CD4-positive, alpha-beta T cell treated with Interleukin-17A for 1 hour (primary cell): Measurements from ENCODE around the gene TRABD2B.

ENCODE experiments used
- DNase-seq: peaks from one replicate; pipeline ENCODE4 v3.0.0-alpha.2; 2020

The TRABD2B gene

GRCh38 chr1:47871799-47872353 lies 125.3 kb downstream of the TRABD2B start:
- DNase-seq: no peak

GRCh38 chr1:47870946-47871676 lies 126.1 kb downstream of the TRABD2B start:
- DNase-seq: no peak

- DNase-seq: no peak
These were observed 126.7 kb downstream of the TRABD2B start for GRCh38 chr1:47870480-47870879.

GRCh38 chr1:47868348-47868676 lies 128.9 kb downstream of the TRABD2B start:
- DNase-seq: no peak

GRCh38 chr1:47867438-47868347 lies 129.5 kb downstream of the TRABD2B start:
- DNase-seq: no peak

- no peak for DNase-seq
These were observed 130.4 kb downstream of the TRABD2B start for GRCh38 chr1:47866601-47867437.

- DNase-seq: no peak
These were observed 131.2 kb downstream of the TRABD2B start for GRCh38 chr1:47865881-47866535.

GRCh38 chr1:47859092-47859743 lies 138.0 kb downstream of the TRABD2B start:
- DNase-seq: no peak

GRCh38 chr1:47856996-47857395 lies 140.2 kb downstream of the TRABD2B start:
- DNase-seq: no peak

GRCh38 chr1:47855230-47855629 lies 142.0 kb downstream of the TRABD2B start:
- DNase-seq: no peak

- no peak for DNase-seq
These were observed 142.5 kb downstream of the TRABD2B start for GRCh38 chr1:47854552-47855144.

GRCh38 chr1:47853852-47854251 lies 143.3 kb downstream of the TRABD2B start:
- DNase-seq: no peak

GRCh38 chr1:47853059-47853458 lies 144.1 kb downstream of the TRABD2B start:
- DNase-seq: no peak

GRCh38 chr1:47852006-47852718 lies 145.0 kb downstream of the TRABD2B start:
- DNase-seq: no peak

GRCh38 chr1:47850451-47850850 lies 146.7 kb downstream of the TRABD2B start:
- DNase-seq: no peak

GRCh38 chr1:47849591-47850261 lies 147.5 kb downstream of the TRABD2B start:
- no peak for DNase-seq

GRCh38 chr1:47849005-47849521 lies 148.1 kb downstream of the TRABD2B start:
- no peak for DNase-seq

- no peak for DNase-seq
These were observed 149.4 kb downstream of the TRABD2B start for GRCh38 chr1:47847763-47848162.

GRCh38 chr1:47844558-47844955 lies 152.6 kb downstream of the TRABD2B start:
- no peak for DNase-seq
